PFSK-1 (cell line): Measurements from ENCODE around the gene CAPNS1.

Experiments
- FOXP2 ChIP-seq: optimal IDR thresholded peaks from 2 replicates; pipeline ENCODE3; 2011; ENCODE audit warnings: borderline replicate concordance, control low read depth, inconsistent platforms; ENCODE audit not compliant: insufficient read depth; ENCODE audit errors: extremely low read length, extremely low read depth
- POLR2AphosphoS5 ChIP-seq: IDR thresholded peaks from 2 replicates; pipeline ENCODE4 v1.6.1; 2012; ENCODE audit warnings: low read depth, mild to moderate bottlenecking, control low read depth, low read length, moderate library complexity
- SIN3A ChIP-seq: IDR thresholded peaks from 2 replicates; pipeline ENCODE4 v1.6.1; 2012; ENCODE audit warnings: mild to moderate bottlenecking, low read length, moderate library complexity, borderline replicate concordance; ENCODE audit not compliant: insufficient read depth
- TAF1 ChIP-seq: IDR thresholded peaks from 2 replicates; pipeline ENCODE4 v1.6.1; 2012; ENCODE audit warnings: low read length, control low read depth, borderline replicate concordance; ENCODE audit not compliant: insufficient read depth
- TF ChIP-seq, protein P1 (sequence below), 2 experiments: IDR thresholded peaks; 2 replicates each; pipeline versions ENCODE4 v1.6.1 to v1.8.0; 2011 to 2012; ENCODE audit warnings: low read depth in 2 of 2, low read length in 2 of 2, control low read depth in 1 of 2, inconsistent platforms in 1 of 2, mild to moderate bottlenecking in 1 of 2, moderate library complexity in 1 of 2; ENCODE audit not compliant: insufficient read depth in 1 of 2

Gene CAPNS1

DNA sequence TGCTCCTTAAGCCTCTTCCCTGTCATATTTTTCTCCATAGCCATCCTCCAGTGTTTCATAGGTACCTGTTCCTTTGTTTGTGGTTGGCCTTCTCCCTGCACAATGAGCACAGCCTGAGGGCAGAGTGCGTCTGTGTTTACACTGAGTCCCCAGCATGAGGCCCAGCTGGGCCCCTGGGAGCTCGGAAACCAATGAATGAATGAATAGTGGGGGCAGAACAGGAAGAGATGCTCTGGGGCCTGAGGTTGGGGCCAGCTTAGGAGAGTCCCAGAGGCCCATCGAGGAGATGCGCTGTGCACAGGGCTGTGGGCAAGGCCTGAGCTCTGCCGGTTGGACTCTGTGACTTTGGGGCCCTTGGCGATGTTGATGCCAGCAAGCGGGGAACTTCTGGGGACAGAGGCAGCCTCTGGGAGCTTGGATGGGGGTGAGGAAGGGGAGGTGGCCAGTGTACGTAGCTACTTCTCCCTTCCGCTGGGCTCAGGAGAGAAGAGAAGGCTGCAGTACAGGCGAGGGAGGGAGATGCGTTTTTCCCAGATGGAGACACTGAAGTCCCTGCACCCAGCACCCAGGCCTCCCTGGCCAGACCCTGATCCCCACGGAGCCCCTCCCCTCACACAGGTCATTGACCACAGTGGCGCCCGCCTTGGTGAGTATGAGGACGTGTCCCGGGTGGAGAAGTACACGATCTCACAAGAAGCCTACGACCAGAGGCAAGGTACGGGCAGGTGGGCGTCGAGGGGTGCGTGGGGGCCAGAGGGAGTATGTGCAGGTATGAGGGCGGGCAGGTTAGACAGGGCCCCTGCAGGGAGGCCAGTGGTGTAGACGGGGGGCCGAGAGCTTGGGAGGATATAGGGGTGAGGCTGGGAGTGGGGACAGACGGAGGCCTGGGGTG, 19.5 kb upstream of the CAPNS1 start:
- TF ChIP-seq, protein P1, sequence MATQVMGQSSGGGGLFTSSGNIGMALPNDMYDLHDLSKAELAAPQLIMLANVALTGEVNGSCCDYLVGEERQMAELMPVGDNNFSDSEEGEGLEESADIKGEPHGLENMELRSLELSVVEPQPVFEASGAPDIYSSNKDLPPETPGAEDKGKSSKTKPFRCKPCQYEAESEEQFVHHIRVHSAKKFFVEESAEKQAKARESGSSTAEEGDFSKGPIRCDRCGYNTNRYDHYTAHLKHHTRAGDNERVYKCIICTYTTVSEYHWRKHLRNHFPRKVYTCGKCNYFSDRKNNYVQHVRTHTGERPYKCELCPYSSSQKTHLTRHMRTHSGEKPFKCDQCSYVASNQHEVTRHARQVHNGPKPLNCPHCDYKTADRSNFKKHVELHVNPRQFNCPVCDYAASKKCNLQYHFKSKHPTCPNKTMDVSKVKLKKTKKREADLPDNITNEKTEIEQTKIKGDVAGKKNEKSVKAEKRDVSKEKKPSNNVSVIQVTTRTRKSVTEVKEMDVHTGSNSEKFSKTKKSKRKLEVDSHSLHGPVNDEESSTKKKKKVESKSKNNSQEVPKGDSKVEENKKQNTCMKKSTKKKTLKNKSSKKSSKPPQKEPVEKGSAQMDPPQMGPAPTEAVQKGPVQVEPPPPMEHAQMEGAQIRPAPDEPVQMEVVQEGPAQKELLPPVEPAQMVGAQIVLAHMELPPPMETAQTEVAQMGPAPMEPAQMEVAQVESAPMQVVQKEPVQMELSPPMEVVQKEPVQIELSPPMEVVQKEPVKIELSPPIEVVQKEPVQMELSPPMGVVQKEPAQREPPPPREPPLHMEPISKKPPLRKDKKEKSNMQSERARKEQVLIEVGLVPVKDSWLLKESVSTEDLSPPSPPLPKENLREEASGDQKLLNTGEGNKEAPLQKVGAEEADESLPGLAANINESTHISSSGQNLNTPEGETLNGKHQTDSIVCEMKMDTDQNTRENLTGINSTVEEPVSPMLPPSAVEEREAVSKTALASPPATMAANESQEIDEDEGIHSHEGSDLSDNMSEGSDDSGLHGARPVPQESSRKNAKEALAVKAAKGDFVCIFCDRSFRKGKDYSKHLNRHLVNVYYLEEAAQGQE (IDR thresholded peaks at IDR 0.05; ENCODE audit: insufficient read depth in 1 of 2, low read depth in 2 of 2, low read length in 2 of 2) = no peak
- no peak for TF ChIP-seq TAF1

DNA sequence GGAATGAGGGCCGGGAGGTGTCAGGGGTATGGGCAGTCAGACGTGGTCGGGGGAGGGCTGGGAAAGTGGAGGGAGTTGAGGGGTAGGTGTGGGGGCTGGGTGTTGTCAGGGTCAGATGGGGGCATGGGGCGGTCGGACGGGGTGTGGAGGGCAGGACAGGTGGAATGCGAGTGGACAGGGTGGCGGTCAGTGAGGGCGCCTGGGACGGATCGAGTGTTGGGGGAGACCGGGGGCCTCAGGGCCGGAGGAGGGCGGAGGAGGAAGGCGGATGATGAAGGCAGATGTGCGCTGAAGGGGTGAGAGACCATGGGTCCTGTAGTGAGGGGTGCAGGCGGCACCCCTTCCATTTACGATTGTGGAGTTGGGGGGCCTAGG, 18.9 kb upstream of the CAPNS1 start:
- TF ChIP-seq POLR2AphosphoS5 (no peak), SIN3A (no peak), TAF1 (no peak), FOXP2 (no peak)
- TF ChIP-seq, protein P1 (IDR thresholded peaks at IDR 0.05; ENCODE audit: insufficient read depth in 1 of 2, low read depth in 2 of 2, low read length in 2 of 2) = no peak

DNA sequence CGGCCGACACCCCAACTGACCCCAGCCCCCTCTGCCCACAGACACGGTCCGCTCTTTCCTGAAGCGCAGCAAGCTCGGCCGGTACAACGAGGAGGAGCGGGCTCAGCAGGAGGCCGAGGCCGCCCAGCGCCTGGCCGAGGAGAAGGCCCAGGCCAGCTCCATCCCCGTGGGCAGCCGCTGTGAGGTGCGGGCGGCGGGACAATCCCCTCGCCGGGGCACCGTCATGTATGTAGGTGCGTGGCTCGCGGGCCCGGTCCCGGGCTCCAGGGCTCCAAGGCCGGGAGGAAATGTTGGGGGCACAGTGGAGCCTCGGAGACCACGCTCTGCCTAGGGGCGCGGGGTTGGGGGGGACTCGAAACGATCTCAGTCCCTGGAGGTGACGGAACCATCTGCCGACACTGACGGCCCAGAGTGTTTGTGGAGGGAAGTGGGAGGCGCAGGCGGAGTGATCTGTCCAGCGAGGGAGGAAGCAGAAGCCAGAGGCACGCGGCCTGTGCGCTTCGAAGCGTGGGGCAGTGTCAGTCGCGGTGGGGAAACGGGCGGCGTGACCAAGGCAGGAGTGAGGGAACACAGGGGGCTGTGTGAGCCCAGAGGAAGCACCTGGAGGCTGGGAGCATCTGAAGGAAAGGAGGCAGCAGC, 18.3 kb upstream of the CAPNS1 start:
- no peak for TF ChIP-seq TAF1
- TF ChIP-seq FOXP2 = no peak
- TF ChIP-seq, protein P1 (IDR thresholded peaks at IDR 0.05; ENCODE audit: insufficient read depth in 1 of 2, low read depth in 2 of 2, low read length in 2 of 2) = no peak
- no peak for TF ChIP-seq SIN3A
- TF ChIP-seq POLR2AphosphoS5 = no peak

DNA sequence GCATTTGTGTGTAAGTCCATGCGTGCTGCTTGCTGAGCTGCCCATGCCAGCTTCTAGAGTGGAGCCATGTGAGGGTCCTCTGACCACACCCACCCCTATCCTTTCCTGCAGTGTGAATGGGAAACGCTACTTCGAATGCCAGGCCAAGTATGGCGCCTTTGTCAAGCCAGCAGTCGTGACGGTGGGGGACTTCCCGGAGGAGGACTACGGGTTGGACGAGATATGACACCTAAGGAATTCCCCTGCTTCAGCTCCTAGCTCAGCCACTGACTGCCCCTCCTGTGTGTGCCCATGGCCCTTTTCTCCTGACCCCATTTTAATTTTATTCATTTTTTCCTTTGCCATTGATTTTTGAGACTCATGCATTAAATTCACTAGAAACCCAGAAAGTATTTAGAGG, 14.3 kb upstream of the CAPNS1 start:
- TF ChIP-seq SIN3A (no peak), TAF1 (no peak), FOXP2 (no peak), POLR2AphosphoS5 (no peak)
- TF ChIP-seq, protein P1 (IDR thresholded peaks at IDR 0.05; ENCODE audit: insufficient read depth in 1 of 2, low read depth in 2 of 2, low read length in 2 of 2) = no peak

DNA sequence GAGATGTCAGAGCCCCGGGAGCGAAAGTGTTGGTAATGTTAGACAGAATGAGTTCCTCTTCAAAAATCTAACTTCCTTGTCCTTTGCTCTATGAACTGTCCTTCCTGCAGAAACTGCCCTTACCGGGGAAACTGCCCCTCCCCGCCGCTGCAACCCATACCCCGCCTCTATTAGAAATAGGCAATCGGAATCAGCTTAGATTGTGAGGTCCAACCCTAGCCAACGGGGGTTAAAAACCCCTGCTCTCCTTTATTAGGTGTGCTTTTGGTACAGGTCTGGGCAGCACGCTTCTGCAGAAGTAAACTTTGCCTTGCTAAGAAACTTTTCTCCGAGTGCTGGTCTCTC, 11.5 kb upstream of the CAPNS1 start:
- TF ChIP-seq POLR2AphosphoS5 = no peak
- TF ChIP-seq TAF1 = no peak
- TF ChIP-seq, protein P1 (IDR thresholded peaks at IDR 0.05; ENCODE audit: insufficient read depth in 1 of 2, low read depth in 2 of 2, low read length in 2 of 2) = no peak
- TF ChIP-seq FOXP2 = no peak
- TF ChIP-seq SIN3A = no peak
